ENCODE data around the gene ATG5.

- no peak for TF ChIP-seq CTCF (conservative IDR thresholded peaks at IDR 0.05)
- TF ChIP-seq ZFX (IDR thresholded peaks at IDR 0.05), result no peak
Observed at GRCh38 chr6:106173124-106173879, 152.3 kb downstream of the ATG5 start.

All from C4-2B (cell line).